DND-41 (cell line): ENCODE measurements around the gene ZDHHC14.

Experiments used
- ATAC-seq: fragments of 200-7000 bp; cut with Tn5 transposase; 3 replicates; pipeline ENCODE4 v1.9.1; 2021; ENCODE audit warnings: low read depth; ENCODE audit not compliant: insufficient read depth
- DNase-seq: peaks from one replicate; pipeline ENCODE4 v3.0.0-alpha.2; 2020
- H2AFZ ChIP-seq: 2 replicates; pipeline ENCODE4 v1.6.0; 2012; ENCODE audit warnings: low read depth, low read length
- H3K27ac ChIP-seq: 2 replicates; pipeline ENCODE4 v1.5.1; 2012; ENCODE audit warnings: low read length, inconsistent platforms
- H3K27me3 ChIP-seq: fragments of 200-600 bp; sonication (generic); 2 replicates; pipeline ENCODE4 v1.6.0; 2012; ENCODE audit warnings: low read length, mild to moderate bottlenecking, inconsistent platforms; ENCODE audit not compliant: insufficient read depth, poor library complexity
- H3K36me3 ChIP-seq: 2 replicates; pipeline ENCODE4 v1.5.1; 2012; ENCODE audit warnings: low read length, inconsistent platforms; ENCODE audit not compliant: insufficient read depth
- H3K4me1 ChIP-seq: 2 replicates; pipeline ENCODE4 v1.5.1; 2012; ENCODE audit warnings: mild to moderate bottlenecking, low read length; ENCODE audit not compliant: insufficient read depth
- H3K4me2 ChIP-seq: 2 replicates; pipeline ENCODE4 v1.6.0; 2012; ENCODE audit warnings: mild to moderate bottlenecking, moderate library complexity, low read length, inconsistent platforms; ENCODE audit not compliant: insufficient read depth
- H3K4me3 ChIP-seq, 2 experiments: fragments of 200-600 bp in 1 of 2; shearing (Covaris generic) in 1 of 2; 2 replicates each; pipeline ENCODE4 v1.5.1; 2012 to 2016; ENCODE audit warnings: inconsistent platforms in 2 of 2, low read length in 2 of 2, mild to moderate bottlenecking in 2 of 2, low read depth in 1 of 2, moderate library complexity in 1 of 2
- H3K79me2 ChIP-seq: 2 replicates; pipeline ENCODE4 v1.6.0; 2012; ENCODE audit warnings: low read length, inconsistent platforms; ENCODE audit not compliant: insufficient read depth
- H3K9ac ChIP-seq: 2 replicates; pipeline ENCODE4 v1.6.0; 2012; ENCODE audit warnings: low read depth, mild to moderate bottlenecking, inconsistent platforms, low read length, moderate library complexity
- H3K9me3 ChIP-seq: 2 replicates; pipeline ENCODE4 v1.5.1; 2012; ENCODE audit warnings: low read length, moderate library complexity, mild to moderate bottlenecking, inconsistent platforms; ENCODE audit not compliant: insufficient read depth, severe bottlenecking
- H4K20me1 ChIP-seq: 2 replicates; pipeline ENCODE4 v1.6.0; 2012; ENCODE audit warnings: low read length; ENCODE audit not compliant: insufficient read depth
- CTCF ChIP-seq: IDR thresholded peaks from 2 replicates; pipeline ENCODE4 v1.5.1; 2012; ENCODE audit warnings: borderline replicate concordance, low read length, moderate library complexity, mild to moderate bottlenecking; ENCODE audit not compliant: poor library complexity, severe bottlenecking; ENCODE audit errors: extremely low read depth
- EZH2 ChIP-seq: IDR thresholded peaks from 3 replicates; pipeline ENCODE4 v1.6.1; 2012; ENCODE audit warnings: borderline replicate concordance, low read depth, mild to moderate bottlenecking, moderate library complexity, low read length, inconsistent platforms; ENCODE audit not compliant: severe bottlenecking

The ZDHHC14 gene

GRCh38 chr6:157556144-157556645 lies 175.2 kb downstream of the ZDHHC14 start:
- no peak for ATAC-seq
- Histone ChIP-seq H3K4me3 (no peak overlapping the region), H3K9me3 (no peaks in the 10 kb centered on the region), H3K9ac (no peak overlapping the region), H3K36me3 (no peaks in the 10 kb centered on the region), H3K4me2 (no peak overlapping the region), H4K20me1 (no peaks in the 10 kb centered on the region), H2AFZ (no peak overlapping the region), H3K27me3 (no peaks in the 10 kb centered on the region), H3K79me2 (no peaks in the 10 kb centered on the region), H3K27ac (no peak overlapping the region), H3K4me1 (no peaks in the 10 kb centered on the region)
- DNase-seq, result no peak
- TF ChIP-seq CTCF (no peak), EZH2 (no peak)

GRCh38 chr6:157556671-157557430 lies 175.9 kb downstream of the ZDHHC14 start:
- no peak overlapping the region for H3K4me3 ChIP-seq
- TF ChIP-seq EZH2 (no peak), CTCF (no peak)
- no peak overlapping the region for H2AFZ ChIP-seq

GRCh38 chr6:157557559-157557958 lies 176.6 kb downstream of the ZDHHC14 start:
- Histone ChIP-seq H3K9me3 (no peaks in the 10 kb centered on the region), H3K27me3 (no peaks in the 10 kb centered on the region), H3K36me3 (no peaks in the 10 kb centered on the region), H2AFZ (no peak overlapping the region), H3K79me2 (no peaks in the 10 kb centered on the region), H3K4me3 (no peak overlapping the region), H4K20me1 (no peaks in the 10 kb centered on the region), H3K4me2 (no peak overlapping the region), H3K27ac (no peak overlapping the region), H3K9ac (no peak overlapping the region), H3K4me1 (no peaks in the 10 kb centered on the region)
- ATAC-seq, result no peak
- no peak for DNase-seq
- TF ChIP-seq EZH2 (no peak), CTCF (no peak)

More at GRCh38 chr6:157556671-157557430, 175.9 kb downstream of the ZDHHC14 start:
- no peak overlapping the region for H3K9ac ChIP-seq
- no peaks in the 10 kb centered on the region for H3K36me3 ChIP-seq
- H3K4me2 ChIP-seq, result no peak overlapping the region
- H3K27ac ChIP-seq, result no peak overlapping the region
- no peaks in the 10 kb centered on the region for H4K20me1 ChIP-seq
- H3K79me2 ChIP-seq, result no peaks in the 10 kb centered on the region
- H3K27me3 ChIP-seq, result no peaks in the 10 kb centered on the region
- no peaks in the 10 kb centered on the region for H3K9me3 ChIP-seq
- ATAC-seq (no peak), DNase-seq (no peak)
- no peaks in the 10 kb centered on the region for H3K4me1 ChIP-seq
